ENCODE results near the gene KCNJ14. TPM values are rescaled to one million over a fixed set of nuclear protein-coding genes. Genes with fewer than 3 reads are reported as not detected.
A peak's percentile ranks its signal among the peaks of the same experiment; 100 is the strongest.
"Not testable (repeated sequence)": the region's sequence is repeated elsewhere in the genome, so short reads cannot be mapped to it uniquely, and the experiment has no call there.

KCNJ14 gene
- total and polyA plus RNA-seq, 2 donors, result 0.33 to 0.42 TPM

- Histone ChIP-seq H3K27ac (ENCODE audit: low read depth) (no peak overlapping the region), H3K4me3 (ENCODE audit: low read depth, low read length) (no peak overlapping the region), H3K36me3 (ENCODE audit: insufficient read depth) (no peaks in the 10 kb centered on the region), H3K4me1 (ENCODE audit: insufficient read depth) (no peaks in the 10 kb centered on the region)
- no peak for DNase-seq (ENCODE audit: extremely low spot score)
- 66% methylated on average over 7 of the region's 7 CpGs for WGBS
Measured at GRCh38 chr19:48481846-48482639, 26.7 kb downstream of the KCNJ14 start.

DNA sequence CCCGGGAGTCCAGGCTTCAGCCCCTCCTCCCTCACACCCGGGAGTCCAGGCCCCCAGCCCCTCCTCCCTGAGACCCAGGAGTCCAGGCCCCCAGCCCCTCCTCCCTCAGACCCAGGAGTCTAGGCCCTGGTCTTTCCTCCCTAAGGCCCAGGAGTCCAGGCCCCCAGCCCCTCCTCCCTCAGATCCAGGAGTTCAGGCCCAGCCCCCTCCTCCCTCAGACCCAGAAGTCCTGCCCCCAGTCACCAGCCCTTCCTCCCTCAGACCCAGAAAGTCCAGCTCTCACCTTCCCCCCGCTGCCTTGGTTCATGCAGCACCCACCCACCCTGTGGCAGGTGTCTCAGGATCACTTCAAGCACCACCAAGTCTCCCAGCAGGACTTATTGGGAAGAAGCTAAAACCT lies 27.9 kb downstream of the KCNJ14 start:
- H3K4me3 ChIP-seq (ENCODE audit: low read depth, low read length), result no peak overlapping the region
- H3K4me1 ChIP-seq (ENCODE audit: insufficient read depth), result peaks cover 2% of the 10 kb centered on the region
- no peaks in the 10 kb centered on the region for H3K36me3 ChIP-seq (ENCODE audit: insufficient read depth)
- DNase-seq (ENCODE audit: extremely low spot score), result no peak
- no peak overlapping the region for H3K27ac ChIP-seq (ENCODE audit: low read depth)
- WGBS, result 37% methylated on average over 3 of the region's 3 CpGs

GRCh38 chr19:48484247-48484893 lies 29.0 kb downstream of the KCNJ14 start:
- H3K4me1 ChIP-seq (ENCODE audit: insufficient read depth), result peaks cover 2% of the 10 kb centered on the region
- no peaks in the 10 kb centered on the region for H3K36me3 ChIP-seq (ENCODE audit: insufficient read depth)
- WGBS, result 83% methylated on average over 16 of the region's 16 CpGs
- no peak for DNase-seq (ENCODE audit: extremely low spot score)
- H3K4me3 ChIP-seq (ENCODE audit: low read depth, low read length), result no peak overlapping the region
- no peak overlapping the region for H3K27ac ChIP-seq (ENCODE audit: low read depth)

DNA sequence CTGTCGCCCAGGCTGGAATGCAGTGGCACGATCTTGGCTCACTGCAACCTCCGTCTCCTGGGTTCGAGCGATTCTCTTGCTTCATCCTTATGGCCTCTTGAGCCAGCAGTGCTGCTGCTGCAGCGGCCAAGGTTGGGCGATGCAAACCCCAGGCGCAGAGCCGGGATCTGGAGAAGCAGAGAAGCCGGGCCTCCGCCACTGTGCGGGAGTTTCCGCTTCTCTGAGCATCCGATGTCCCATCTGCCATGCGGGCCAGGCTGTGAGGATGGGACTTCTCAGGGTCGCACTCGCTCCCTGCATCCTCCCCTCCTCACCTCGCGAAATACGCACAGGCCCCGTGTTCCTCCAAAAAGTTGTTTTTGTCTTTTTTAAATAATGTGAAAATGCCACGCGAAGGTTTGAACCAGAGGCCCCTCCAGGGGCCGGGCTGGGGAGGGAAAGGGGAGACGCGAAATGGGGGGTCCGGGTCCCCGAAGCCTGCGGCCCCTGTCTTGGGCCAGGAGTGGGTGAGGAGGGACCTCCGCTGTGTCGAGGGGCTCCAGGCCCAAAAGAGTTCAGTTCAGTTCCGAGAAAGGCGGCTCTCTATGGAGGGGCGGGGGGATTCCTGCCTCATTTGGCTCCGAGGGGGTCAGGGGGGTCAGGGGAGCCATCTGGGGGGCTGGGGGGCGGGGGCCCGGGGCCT lies 29.7 kb downstream of the KCNJ14 start:
- no peaks in the 10 kb centered on the region for H3K36me3 ChIP-seq (ENCODE audit: insufficient read depth)
- peaks cover 2% of the 10 kb centered on the region for H3K4me1 ChIP-seq (ENCODE audit: insufficient read depth)
- WGBS, result 78% methylated on average over 37 of the region's 37 CpGs
- H3K4me3 ChIP-seq (ENCODE audit: low read depth, low read length), result no peak overlapping the region
- no peak for DNase-seq (ENCODE audit: extremely low spot score)
- H3K27ac ChIP-seq (ENCODE audit: low read depth), result no peak overlapping the region

DNA sequence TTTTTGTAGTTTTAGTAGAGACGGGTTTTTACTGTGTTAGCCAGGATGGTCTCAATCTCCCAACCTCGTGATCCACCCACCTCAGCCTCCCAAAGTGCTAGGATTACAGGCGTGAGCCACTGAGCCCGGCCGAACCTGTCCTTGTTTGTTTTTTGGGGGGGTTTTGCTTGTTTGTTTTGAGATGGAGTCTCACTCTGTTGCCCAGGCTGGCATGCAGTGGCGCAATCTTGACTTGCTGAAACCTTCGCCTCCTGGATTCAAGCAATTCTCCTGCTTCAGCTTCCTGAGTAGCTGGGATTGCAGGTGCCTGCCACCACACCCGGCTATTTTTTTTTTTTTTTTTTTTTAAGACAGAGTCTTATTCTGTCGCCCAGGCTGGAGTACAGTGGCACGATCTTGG lies 31.3 kb downstream of the KCNJ14 start:
- 85% methylated on average over 10 of the region's 10 CpGs for WGBS
- H3K36me3 ChIP-seq (ENCODE audit: insufficient read depth); H3K4me3 ChIP-seq (ENCODE audit: low read depth, low read length); H3K27ac ChIP-seq (ENCODE audit: low read depth); H3K4me1 ChIP-seq (ENCODE audit: insufficient read depth); DNase-seq (ENCODE audit: extremely low spot score): not testable (repeated sequence)

DNA sequence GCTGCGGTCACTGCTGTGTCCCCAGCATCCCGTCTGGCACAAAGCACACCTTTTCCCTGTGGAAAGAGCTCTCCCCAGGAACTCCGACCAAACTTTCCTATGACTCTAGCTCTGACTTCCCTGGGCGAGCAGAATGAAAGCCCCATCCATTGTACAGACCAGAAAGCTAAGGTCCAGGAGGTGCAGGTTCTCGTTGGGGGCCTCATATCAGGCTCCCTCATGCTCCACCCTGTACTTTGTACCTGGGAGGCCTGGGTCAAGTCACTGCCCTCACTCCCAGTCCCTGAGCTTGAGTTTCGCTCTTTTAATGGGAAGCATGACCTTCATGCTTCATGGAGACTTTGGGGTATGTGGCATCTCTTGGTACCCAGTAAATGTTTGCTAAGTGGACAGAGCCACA lies 32.2 kb downstream of the KCNJ14 start:
- H3K4me3 ChIP-seq (ENCODE audit: low read depth, low read length), result no peak overlapping the region
- peaks cover 2% of the 10 kb centered on the region for H3K4me1 ChIP-seq (ENCODE audit: insufficient read depth)
- no peak overlapping the region for H3K27ac ChIP-seq (ENCODE audit: low read depth)
- DNase-seq (ENCODE audit: extremely low spot score), result no peak
- 85% methylated on average over 6 of the region's 6 CpGs for WGBS
- no peaks in the 10 kb centered on the region for H3K36me3 ChIP-seq (ENCODE audit: insufficient read depth)

DNA sequence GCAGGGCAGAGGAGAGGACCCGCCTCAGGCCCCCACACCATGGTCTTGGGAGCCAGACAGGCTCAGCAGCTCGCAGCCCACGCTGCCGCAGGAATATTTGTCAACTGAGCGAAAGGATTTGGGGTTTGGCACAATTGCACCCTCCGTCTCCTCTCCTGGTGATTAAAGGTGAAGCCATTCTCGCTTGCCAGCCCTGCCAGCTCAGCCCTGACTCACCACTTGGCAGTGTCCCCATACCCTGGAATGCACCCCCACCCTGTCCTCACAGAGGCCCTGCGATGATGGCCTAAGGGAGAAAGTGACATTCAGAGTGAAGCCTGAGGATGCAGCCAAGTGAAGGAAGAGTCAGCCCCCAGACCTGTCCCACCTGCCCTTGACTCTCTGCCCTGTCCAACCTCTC lies 32.6 kb downstream of the KCNJ14 start:
- 57% methylated on average over 8 of the region's 8 CpGs for WGBS
- Histone ChIP-seq H3K4me3 (ENCODE audit: low read depth, low read length) (no peak overlapping the region), H3K36me3 (ENCODE audit: insufficient read depth) (no peaks in the 10 kb centered on the region), H3K27ac (ENCODE audit: low read depth) (no peak overlapping the region), H3K4me1 (ENCODE audit: insufficient read depth) (peaks cover 2% of the 10 kb centered on the region)
- DNase-seq (ENCODE audit: extremely low spot score), result no peak

GRCh38 chr19:48488478-48488877 lies 33.1 kb downstream of the KCNJ14 start:
- H3K36me3 ChIP-seq (ENCODE audit: insufficient read depth); H3K4me1 ChIP-seq (ENCODE audit: insufficient read depth); DNase-seq (ENCODE audit: extremely low spot score); H3K4me3 ChIP-seq (ENCODE audit: low read depth, low read length); H3K27ac ChIP-seq (ENCODE audit: low read depth): not testable (repeated sequence)
- 85% methylated on average over 7 of the region's 7 CpGs for WGBS

- Histone ChIP-seq H3K36me3 (ENCODE audit: insufficient read depth) (no peaks in the 10 kb centered on the region), H3K27ac (ENCODE audit: low read depth) (no peak overlapping the region), H3K4me3 (ENCODE audit: low read depth, low read length) (no peak overlapping the region), H3K4me1 (ENCODE audit: insufficient read depth) (peaks cover 2% of the 10 kb centered on the region)
- DNase-seq (ENCODE audit: extremely low spot score), result no peak
- WGBS, result 25% methylated on average over 19 of the region's 19 CpGs
Measured at GRCh38 chr19:48489608-48490216, 34.3 kb downstream of the KCNJ14 start.

GRCh38 chr19:48490981-48491792 lies 35.8 kb downstream of the KCNJ14 start:
- WGBS, result 6% methylated on average over 50 of the region's 50 CpGs
- H3K36me3 ChIP-seq (ENCODE audit: insufficient read depth), result no peaks in the 10 kb centered on the region
- H3K4me3 ChIP-seq (ENCODE audit: low read depth, low read length), result no peak overlapping the region
- DNase-seq (ENCODE audit: extremely low spot score), result no peak
- peaks cover 2% of the 10 kb centered on the region for H3K4me1 ChIP-seq (ENCODE audit: insufficient read depth)
- H3K27ac ChIP-seq (ENCODE audit: low read depth), result no peak overlapping the region

- Histone ChIP-seq H3K4me3 (ENCODE audit: low read depth, low read length) (no peak overlapping the region), H3K36me3 (ENCODE audit: insufficient read depth) (no peaks in the 10 kb centered on the region), H3K27ac (ENCODE audit: low read depth) (no peak overlapping the region), H3K4me1 (ENCODE audit: insufficient read depth) (peaks cover 2% of the 10 kb centered on the region)
- WGBS, result 30% methylated on average over 10 of the region's 10 CpGs
- no peak for DNase-seq (ENCODE audit: extremely low spot score)
Measured at GRCh38 chr19:48491793-48492123, 36.4 kb downstream of the KCNJ14 start.

DNA sequence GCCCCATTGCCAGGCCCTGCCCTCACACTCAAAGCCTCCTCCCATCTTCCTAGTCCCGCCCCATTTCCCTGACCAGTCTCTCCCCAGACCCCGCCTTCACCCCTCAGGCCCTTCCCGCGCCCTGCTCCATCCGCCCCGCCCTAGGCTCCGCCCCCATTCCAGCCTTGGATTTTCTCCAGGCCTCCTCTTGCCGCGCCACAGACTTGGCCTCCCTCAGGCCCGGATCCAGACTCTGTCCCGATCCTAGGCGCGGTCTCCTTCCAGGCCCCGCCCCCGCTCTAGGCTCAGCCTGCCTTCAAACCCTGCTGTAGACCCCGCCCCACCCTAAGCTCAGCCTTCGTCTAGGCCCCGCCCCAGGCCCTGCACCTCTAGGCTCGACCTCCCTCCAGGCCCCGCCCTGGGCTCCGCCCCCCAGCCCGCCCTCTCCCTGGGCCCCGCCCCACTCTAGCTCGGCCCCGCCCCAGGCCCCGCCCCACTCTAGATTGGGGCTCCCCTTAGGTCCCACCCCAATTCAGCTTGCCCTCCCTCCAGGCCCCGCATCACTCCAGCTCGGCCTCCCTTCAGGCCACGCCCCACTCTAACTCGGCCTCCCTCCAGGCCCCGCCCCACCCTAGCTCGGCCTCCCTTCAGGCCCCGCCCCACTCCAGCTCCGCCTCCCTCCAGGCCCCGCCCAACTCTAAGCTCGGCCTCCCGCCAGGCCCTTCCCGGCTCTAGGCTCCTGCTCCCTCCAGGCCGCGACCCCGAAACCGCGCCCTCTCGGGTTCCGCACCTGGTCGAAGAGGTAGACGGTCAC lies 37.7 kb downstream of the KCNJ14 start:
- 4% methylated on average over 47 of the region's 47 CpGs for WGBS
- no peaks in the 10 kb centered on the region for H3K36me3 ChIP-seq (ENCODE audit: insufficient read depth)
- H3K4me3 ChIP-seq (ENCODE audit: low read depth, low read length), result peak overlapping the region; percentile 53
- no peak overlapping the region for H3K27ac ChIP-seq (ENCODE audit: low read depth)
- peaks cover 2% of the 10 kb centered on the region for H3K4me1 ChIP-seq (ENCODE audit: insufficient read depth)
- DNase-seq (ENCODE audit: extremely low spot score), result peak; percentile 80
